Measurements from ENCODE around the gene SERPINE1. TPM values are rescaled to one million over a fixed set of nuclear protein-coding genes. Genes with fewer than 3 reads are reported as not detected.

SERPINE1 gene
- total and polyA plus RNA-seq, 5 experiments from 2014 or later, result 0.11 TPM; not detected in 4

DNA sequence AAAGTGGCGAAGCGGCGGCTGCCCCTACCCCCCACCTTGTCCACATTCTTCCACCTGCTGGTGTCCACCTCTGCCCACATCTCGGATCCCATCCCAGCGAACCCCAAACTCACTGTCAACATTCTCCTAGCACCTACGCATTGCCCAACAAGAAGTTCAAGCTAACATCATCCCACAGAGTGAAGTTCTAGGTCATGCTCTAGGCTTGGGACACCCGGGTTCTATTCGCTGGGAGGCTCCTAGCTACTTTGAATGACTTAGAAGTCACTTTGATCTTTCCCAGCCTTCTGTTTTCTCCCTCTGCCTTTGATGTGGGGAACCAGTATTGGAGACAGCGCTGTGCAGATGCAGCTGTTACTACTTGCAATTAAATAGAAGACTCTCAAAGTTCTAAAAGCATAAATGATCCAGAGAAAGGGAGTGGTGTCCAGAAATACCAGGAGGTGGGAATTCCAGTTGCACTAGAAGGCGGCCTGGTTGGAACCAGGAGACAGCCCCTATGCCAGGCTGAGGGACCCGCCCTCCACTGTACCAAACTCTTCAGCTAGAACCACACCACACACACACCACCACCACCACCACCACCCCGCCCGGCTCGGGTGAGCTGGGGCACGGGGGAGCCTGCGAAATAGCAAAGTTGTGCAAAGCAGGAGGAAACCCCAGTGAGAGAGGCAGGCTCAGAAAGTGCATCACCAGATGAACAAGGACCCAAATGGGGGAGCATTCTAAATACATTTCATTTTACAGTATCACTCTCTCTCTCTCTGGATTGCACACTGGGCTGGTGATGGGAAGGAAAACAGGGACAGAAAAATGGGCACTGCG is 43.9 kb downstream of the SERPINE1 start:
- ATAC-seq, result peak; percentile 38 to 70
- H3K4me1 Mint-ChIP-seq, result peaks cover 52 to 80% (median 71%) of the 10 kb centered on the region in 4 donors

DNA sequence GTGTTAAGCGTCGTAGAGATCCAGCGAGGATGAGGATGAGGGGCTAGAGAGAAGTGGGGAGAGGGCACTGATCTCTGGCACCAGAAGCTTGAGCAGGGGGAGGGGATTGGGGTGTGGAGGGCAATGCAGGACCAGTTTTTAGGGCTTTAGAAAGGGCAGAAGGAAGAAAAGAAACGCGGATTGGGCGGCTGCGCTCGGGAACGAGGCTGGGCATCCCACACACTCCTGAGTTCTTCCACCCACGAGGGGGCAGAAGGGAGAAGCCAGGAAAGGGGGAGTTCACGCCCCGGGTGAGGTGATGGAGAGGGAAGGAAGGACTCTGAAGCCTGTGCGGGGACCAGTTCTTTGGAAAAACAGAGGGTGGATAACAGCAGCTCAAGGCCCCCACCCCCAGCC is 44.5 kb downstream of the SERPINE1 start:
- POLR2A ChIA-PET, result no interaction called here
- Mint-ChIP-seq H3K27me3 (peaks cover 51 to 98% (median 78%) of the 10 kb centered on the region in 5 donors), H3K4me1 (peaks cover 48 to 74% (median 66%) of the 10 kb centered on the region in 4 donors), H3K9me3 (peaks cover 0 to 3% (median 0%) of the 10 kb centered on the region in 9 donors), H3K27ac (peak overlapping the region in 3 of 10 donors; percentile 61 to 73 (median 70)), H3K36me3 (peaks cover 0 to 5% (median 0%) of the 10 kb centered on the region in 3 donors), H3K4me3 (peak overlapping the region; percentile 37 to 81 (median 64))
- DNase-seq (no peak), ATAC-seq (no peak)

More for the DNA sequence above, 43.9 kb downstream of the SERPINE1 start:
- POLR2A ChIA-PET, result no interaction called here
- Mint-ChIP-seq H3K4me3 (peak overlapping the region; percentile 37 to 81 (median 64)), H3K36me3 (peaks cover 0 to 5% (median 0%) of the 10 kb centered on the region in 3 donors), H3K27me3 (peaks cover 51 to 98% (median 77%) of the 10 kb centered on the region in 5 donors), H3K9me3 (peaks cover 0 to 3% (median 0%) of the 10 kb centered on the region in 9 donors), H3K27ac (peak overlapping the region in 2 of 10 donors; percentile 70 to 73)
- peak in 4 of 10 donors; percentile 37 to 65 (median 47) for DNase-seq

DNA sequence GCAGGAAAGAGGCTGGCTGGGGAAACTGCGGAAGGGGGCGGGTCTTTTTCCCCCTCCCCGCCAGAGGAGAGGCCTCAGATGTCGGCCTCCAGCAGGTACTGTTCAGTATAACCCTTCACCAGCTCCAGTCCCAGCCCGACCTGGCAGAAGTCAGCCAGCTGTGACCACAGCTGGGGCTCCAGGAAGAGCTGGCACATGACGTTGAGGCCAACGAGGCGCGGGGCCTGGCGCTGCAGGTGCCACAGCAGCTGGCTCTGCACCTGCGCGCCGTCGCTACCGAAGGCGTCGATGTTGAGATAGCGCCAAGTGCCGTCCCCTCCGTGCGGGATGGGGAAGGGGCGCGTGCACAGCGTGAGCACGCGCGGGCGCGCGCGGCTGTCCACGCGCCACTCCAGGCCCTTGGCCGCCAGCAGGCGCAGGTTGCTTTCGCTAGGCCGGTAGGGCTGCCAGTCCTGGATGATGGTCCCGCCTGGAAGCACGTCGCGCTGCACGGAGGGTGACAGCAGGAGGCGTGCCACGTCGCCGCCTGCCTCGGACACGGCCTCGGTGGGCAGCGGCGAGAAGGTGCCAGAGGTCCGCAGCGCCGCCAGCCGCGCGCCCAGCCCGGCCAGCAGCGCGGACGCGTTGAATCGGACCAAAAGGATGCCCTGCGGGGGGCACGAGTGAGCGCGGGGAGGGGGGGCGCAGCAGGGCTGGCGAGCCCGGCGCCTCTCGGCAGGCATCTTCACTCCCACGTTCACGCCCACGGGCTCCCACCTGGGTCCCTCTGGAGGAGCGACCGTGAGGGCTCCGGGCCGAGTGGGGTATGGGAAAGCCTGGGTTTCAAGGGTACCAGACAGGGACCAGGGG is 45.3 kb downstream of the SERPINE1 start:
- peaks cover 42 to 67% (median 61%) of the 10 kb centered on the region in 4 donors for H3K4me1 Mint-ChIP-seq
- POLR2A ChIA-PET, result interaction anchor here (0.6 kb wide), 1 partner anchor 69 kb away, joined by 3 read pairs; no protein-coding TSS in a partner anchor
- H3K4me3 Mint-ChIP-seq, result peak overlapping the region; percentile 11 to 81 (median 61)
- peaks cover 0 to 5% (median 0%) of the 10 kb centered on the region in 3 donors for H3K36me3 Mint-ChIP-seq
- H3K9me3 Mint-ChIP-seq, result peaks cover 0 to 5% (median 0%) of the 10 kb centered on the region in 9 donors
- H3K27ac Mint-ChIP-seq, result no peak overlapping the region
- H3K27me3 Mint-ChIP-seq, result peaks cover 52 to 98% (median 79%) of the 10 kb centered on the region in 5 donors
- ATAC-seq, result no peak
- no peak for DNase-seq

DNA sequence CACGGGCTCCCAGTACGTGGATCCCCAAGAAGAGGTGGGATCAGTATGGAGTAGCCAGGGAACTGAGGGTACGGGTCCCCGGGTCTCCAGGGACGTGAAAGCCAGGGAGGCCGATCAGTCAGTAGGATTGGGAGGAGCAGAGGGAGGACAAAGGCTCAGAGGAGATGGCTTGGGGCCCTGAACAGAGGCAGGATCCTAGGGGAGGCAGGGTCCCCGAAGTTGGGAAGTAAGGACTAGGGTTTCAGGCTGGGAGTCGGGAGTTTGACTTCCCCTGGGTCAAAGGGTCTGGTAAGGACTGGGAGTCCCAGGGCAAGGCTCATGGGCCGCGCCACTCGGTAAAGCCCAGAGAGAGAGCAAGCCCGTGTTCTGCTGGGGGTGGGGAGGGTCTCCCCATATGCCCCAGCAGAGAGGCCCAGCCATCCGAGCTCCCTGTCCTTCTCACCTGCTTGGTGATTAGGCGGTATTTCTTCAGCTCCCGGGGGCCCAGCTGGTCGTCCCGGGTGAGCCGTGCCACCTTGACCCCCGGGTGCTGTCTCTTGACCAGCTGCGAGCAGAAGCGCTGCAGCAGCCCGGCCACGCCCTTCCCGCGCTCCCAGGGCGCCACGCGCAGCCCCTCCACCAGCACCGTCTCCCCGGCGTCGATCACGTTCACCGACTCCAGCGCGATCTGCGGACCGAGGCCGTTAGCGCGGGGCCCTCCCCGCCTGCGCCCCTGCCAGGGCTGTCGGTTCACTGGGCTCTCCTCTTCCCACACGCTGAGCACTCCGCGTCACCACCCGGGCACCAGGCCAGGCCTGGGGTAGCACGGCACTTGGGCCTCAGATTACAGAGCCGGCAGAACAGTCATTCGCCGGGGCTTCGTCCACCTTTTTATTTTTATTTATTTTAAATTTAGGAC is 46.2 kb downstream of the SERPINE1 start:
- Mint-ChIP-seq H3K36me3 (peaks cover 0 to 5% (median 0%) of the 10 kb centered on the region in 3 donors), H3K4me1 (peaks cover 39 to 61% (median 56%) of the 10 kb centered on the region in 4 donors), H3K4me3 (peak overlapping the region in 9 of 10 donors; percentile 12 to 73 (median 50)), H3K27ac (peak overlapping the region in 1 of 10 donors; percentile 20), H3K9me3 (peaks cover 0 to 5% (median 0%) of the 10 kb centered on the region in 9 donors), H3K27me3 (peaks cover 53 to 98% (median 80%) of the 10 kb centered on the region in 5 donors)
- DNase-seq, result no peak
- POLR2A ChIA-PET, result interaction anchor here (0.7 kb wide), 1 partner anchor 17 kb away, joined by 3 read pairs; no protein-coding TSS in a partner anchor
- no peak for ATAC-seq

DNA sequence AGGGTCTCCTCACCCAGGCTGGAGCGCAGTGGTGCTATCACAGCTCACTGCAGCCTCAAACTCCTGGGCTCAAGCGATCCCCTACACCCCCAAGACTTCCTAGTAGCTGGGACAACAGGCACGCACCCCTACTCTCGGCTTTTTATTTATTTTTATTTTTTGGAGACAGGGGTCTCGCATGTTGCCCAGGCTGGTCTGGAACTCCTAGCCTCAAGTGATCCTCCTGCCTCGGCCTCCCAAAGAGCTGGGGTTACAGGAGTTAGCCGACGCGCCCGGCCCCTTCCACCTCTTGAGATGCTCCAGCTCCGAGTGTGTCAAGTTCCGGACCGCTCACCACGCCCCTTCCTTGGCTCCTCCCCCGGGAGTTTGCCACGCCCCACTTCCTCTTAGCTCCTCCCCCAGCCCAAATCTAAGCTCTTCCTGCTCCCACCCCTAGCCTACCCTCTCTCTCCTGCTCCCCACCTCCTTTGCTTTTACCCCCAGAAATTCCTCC is 46.9 kb downstream of the SERPINE1 start:
- DNase-seq (peak; percentile 39 to 73 (median 64)), ATAC-seq (peak; percentile 43 to 61)
- Mint-ChIP-seq H3K27me3 (peaks cover 51 to 98% (median 74%) of the 10 kb centered on the region in 5 donors), H3K4me3 (peak overlapping the region; percentile 25 to 86 (median 68)), H3K36me3 (peaks cover 0 to 5% (median 0%) of the 10 kb centered on the region in 3 donors), H3K9me3 (peaks cover 0 to 5% (median 0%) of the 10 kb centered on the region in 9 donors), H3K27ac (peak overlapping the region in 2 of 10 donors; percentile 32 to 70), H3K4me1 (peaks cover 35 to 55% (median 51%) of the 10 kb centered on the region in 4 donors)
- POLR2A ChIA-PET, result interaction anchor here (0.7 kb wide), 1 partner anchor 17 kb away, joined by 3 read pairs; no protein-coding TSS in a partner anchor

DNA sequence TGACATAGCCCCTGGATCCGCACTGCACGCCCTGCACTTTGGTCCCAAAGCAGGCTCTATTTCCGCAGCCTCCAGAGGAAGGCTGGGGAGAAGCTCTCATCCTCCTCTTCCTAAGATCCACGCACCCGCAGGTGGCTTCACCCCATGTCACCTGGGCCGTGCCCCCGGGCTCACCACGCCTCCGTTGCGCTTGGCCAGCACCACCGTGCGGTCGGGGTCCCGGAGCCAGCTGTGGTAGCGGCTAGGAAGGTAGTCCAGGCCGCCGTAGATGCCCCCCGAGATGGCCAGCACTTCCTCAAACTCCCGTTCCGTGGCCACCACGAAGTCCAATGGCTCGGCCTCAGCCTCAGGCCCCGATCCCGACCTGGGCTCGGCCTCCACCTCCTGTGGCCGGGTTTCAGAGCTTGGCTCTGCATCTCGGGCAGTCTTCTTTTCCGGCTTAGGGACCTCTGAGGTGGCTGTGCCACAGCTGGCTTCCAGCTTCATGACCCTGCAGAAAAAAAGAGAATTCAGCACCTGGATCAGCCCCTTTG is 47.5 kb downstream of the SERPINE1 start:
- Mint-ChIP-seq H3K4me3 (peak overlapping the region; percentile 25 to 86 (median 68)), H3K4me1 (peaks cover 35 to 55% (median 51%) of the 10 kb centered on the region in 4 donors), H3K27me3 (peaks cover 47 to 98% (median 73%) of the 10 kb centered on the region in 5 donors), H3K27ac (peak overlapping the region in 2 of 10 donors; percentile 53 to 70), H3K9me3 (peaks cover 0 to 5% (median 0%) of the 10 kb centered on the region in 9 donors), H3K36me3 (peaks cover 0 to 5% (median 0%) of the 10 kb centered on the region in 3 donors)
- peak in 1 of 10 donors; percentile 45 for DNase-seq
- no peak for ATAC-seq
- POLR2A ChIA-PET, result no interaction called here

DNA sequence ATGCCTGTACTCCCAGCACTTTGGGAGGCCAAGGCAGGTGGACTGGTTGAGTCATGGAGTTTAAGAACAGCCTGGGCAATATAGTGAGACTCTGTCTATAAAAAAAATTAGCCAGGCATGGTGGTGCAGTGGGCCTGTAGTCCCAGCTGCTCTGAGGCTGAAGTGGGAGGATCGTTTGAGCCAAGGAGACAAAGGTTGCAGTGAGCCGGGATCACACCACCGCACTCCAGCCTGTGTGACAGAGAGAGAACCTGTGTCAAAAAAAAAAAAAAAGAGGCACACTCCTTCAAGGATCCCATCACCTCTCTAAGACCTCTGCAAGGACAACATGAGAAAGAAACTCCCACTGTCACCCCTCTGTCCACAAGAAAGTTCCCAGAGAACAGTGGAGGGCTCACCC is 48.8 kb downstream of the SERPINE1 start:
- Mint-ChIP-seq H3K27ac (peak overlapping the region in 1 of 10 donors; percentile 15), H3K9me3 (peaks cover 0 to 5% (median 0%) of the 10 kb centered on the region in 9 donors), H3K4me3 (no peak overlapping the region), H3K36me3 (peaks cover 0 to 8% (median 0%) of the 10 kb centered on the region in 3 donors), H3K4me1 (peaks cover 30 to 55% (median 43%) of the 10 kb centered on the region in 4 donors), H3K27me3 (peaks cover 41 to 98% (median 66%) of the 10 kb centered on the region in 5 donors)
- DNase-seq (no peak), ATAC-seq (no peak)
- POLR2A ChIA-PET, result interaction anchor here (0.9 kb wide), 1 partner anchor 11 kb away, joined by 3 read pairs; no protein-coding TSS in a partner anchor

DNA sequence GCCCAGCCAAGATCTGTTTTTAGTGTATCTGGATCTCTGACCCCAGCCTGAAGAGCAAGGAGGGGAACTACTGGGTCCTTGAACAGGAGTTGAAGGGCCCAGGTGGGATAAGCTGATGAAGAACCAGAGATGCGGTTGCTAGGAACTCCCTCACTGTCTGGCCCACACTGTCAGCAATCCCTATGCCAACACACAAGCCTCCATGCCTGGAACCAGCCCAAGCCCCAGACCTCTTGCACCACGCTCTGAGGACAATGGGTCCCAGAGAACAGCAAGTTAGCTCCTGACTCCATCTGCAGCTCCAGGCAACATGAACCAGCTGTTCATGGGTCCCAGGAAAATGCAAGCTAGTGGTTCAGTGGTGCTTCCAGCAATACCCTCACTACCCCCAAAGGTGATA is 50.7 kb downstream of the SERPINE1 start:
- Mint-ChIP-seq H3K4me3 (no peak overlapping the region), H3K36me3 (peaks cover 0 to 13% (median 0%) of the 10 kb centered on the region in 3 donors), H3K4me1 (peaks cover 19 to 40% (median 30%) of the 10 kb centered on the region in 4 donors), H3K27ac (no peak overlapping the region), H3K9me3 (peaks cover 0 to 7% (median 0%) of the 10 kb centered on the region in 9 donors), H3K27me3 (peaks cover 43 to 95% (median 64%) of the 10 kb centered on the region in 5 donors)
- ATAC-seq (no peak), DNase-seq (no peak)
- POLR2A ChIA-PET, result no interaction called here

DNA sequence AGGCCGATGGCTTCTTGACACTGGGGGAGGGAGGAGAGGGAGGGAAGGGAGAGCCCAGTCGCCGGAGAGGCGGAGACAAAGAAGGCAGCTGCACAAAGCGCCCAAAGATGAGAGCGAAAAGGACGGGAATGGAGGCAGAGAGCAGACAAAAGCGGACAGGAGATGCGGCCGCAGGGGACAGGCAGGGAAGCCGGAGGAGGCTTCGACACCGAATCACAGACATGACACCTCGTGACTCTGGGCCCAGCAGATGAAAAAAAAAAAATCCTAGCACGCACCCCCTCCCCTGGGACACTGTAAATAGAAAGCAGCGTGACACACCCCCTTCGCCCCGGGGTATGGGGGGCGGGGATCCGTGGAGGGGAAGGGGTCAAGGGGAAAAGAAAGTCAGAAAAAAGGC is 52.2 kb downstream of the SERPINE1 start:
- Mint-ChIP-seq H3K9me3 (peaks cover 0 to 5% (median 0%) of the 10 kb centered on the region in 9 donors), H3K36me3 (peaks cover 0 to 9% (median 0%) of the 10 kb centered on the region in 3 donors), H3K4me3 (peak overlapping the region; percentile 12 to 69 (median 58)), H3K4me1 (peaks cover 14 to 29% (median 19%) of the 10 kb centered on the region in 4 donors), H3K27me3 (peaks cover 39 to 85% (median 59%) of the 10 kb centered on the region in 5 donors), H3K27ac (no peak overlapping the region)
- DNase-seq (no peak), ATAC-seq (peak in 1 of 2 donors; percentile 17)
- POLR2A ChIA-PET, result interaction anchor here (0.7 kb wide), 1 partner anchor 473 kb away, joined by 5 read pairs; the partner anchor contains the start of gene POP7

DNA sequence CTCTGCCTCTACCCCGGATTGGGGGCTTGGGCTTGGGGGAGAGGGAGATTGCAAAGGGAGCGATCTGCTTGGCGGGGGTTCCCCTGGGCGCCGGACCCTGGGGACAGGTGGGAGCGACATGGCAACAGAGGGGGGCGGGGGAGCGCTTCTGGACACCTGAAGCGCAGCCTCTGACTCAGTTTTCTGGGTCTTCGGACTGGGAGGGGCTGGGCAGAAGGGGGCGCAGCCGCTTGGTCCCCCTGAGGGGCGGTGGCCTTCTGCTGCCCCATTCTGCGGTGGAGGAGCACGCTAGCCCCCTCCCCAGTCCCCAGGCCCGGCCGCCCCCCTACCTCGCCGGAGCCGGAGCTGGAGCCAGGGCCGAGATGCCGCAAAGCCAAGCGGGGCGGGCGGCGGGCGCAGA is 52.8 kb downstream of the SERPINE1 start:
- Mint-ChIP-seq H3K27me3 (peaks cover 41 to 84% (median 57%) of the 10 kb centered on the region in 5 donors), H3K36me3 (peaks cover 0 to 8% (median 0%) of the 10 kb centered on the region in 3 donors), H3K4me1 (peaks cover 11 to 23% (median 15%) of the 10 kb centered on the region in 4 donors), H3K4me3 (peak overlapping the region in 5 of 10 donors; percentile 13 to 69 (median 61)), H3K27ac (no peak overlapping the region), H3K9me3 (peaks cover 0 to 4% (median 0%) of the 10 kb centered on the region in 9 donors)
- POLR2A ChIA-PET, result no interaction called here
- ATAC-seq (peak in 1 of 2 donors; percentile 7), DNase-seq (no peak)
